K562 treated with DMSO at 1 percent for 48 hours (cell line): ENCODE results near the gene C11orf21. TPM values are rescaled to one million over a fixed set of nuclear protein-coding genes. Genes with fewer than 3 reads are reported as not detected.

Source experiments
- total RNA-seq: library from RNA; unstranded; fragments of 300-600 nt; gene quantifications from 2 replicates; pipeline ENCODE4 v1.2.3, GENCODE V29; 2022; ENCODE audit warnings: low replicate concordance; ENCODE audit errors: extremely low read depth

The C11orf21 gene
- not detected in 2 replicates for total RNA-seq

DNA sequence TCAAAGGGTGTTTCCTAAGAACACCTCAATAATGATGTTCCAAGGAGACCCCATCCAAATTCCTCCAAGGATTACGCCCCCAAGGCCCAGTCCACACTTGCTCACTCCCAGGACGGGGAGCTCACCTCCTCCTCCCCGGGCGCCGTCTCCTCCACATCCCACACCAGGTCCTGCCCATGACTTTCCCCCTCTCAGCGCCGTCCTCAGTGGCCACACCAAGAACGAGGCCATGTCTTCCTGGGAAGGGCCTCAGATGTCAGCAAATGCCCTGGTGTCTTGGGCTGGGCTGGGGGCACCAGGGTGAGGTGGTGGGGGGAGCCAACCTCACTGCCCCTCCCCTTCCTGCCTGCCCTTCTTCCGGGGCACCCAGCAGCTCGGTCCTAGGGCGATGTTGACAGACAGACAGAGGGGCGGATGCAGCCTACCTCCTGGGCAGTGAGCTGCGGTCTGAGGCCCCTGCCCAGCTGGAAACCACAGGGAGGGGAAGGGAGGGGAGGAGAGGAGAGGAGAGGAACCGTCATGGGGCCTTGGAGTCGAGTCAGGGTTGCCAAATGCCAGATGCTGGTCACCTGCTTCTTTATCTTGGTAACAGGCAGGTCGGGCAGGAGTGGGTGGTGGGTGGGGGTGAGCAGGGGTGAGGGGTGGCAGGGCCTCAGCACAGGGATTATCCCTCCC is at the start of gene C11orf21, which contains the start of gene TSPAN32:
TSS of gene C11orf21 (minus strand) at position 288 of the 675 bp plus-strand sequence. CDS start at position 178, 110 bp downstream.
TSS of gene TSPAN32 (plus strand) at position 383 of the 675 bp plus-strand sequence. CDS start at position 520, 137 bp downstream.

DNA sequence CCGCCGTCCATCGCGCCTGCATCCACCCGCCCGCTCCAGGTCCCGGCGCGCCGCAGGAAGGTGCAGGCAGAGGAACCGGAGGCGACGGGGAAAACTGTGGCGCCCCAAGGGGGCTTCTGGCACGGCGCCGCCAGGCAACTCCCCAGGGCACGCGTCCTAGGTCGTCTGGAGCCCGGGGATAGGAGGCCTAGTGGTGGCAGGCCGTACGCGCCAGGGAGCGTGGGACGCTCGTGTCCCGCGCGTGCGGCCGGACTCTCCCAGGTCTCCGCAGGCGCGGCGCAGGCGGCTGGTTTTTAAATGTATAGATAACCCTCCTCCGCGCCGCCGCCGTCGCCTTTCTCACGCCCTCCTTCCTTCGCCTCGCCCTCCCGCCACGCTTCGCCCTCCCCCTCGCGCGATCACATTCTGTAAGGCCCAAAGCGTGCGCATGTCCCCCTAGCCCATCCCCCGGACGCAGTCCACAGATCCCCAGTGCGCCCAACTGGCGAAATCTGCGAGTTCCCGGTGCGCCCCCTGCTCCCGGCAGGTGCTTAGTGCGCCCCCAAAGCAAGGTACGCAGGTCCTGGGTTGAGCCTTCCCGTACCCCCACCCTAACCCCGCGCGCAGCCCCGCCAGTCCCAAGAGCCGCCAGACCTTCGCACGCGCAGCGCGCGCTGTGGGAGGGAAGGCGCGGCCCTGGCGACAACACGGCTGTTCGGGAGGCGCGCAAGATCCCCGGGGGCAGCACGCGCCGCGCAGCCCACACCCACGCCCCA is 31.2 kb downstream of the C11orf21 start, which contains the start of gene ASCL2:
TSS of gene ASCL2 (minus strand) at position 267 of the 755 bp plus-strand sequence. CDS start at position 11, 256 bp downstream.

Other genes with a start within 250 kb of the C11orf21 start
- gene IGF2, start 162.5 kb downstream of the C11orf21 start, total RNA-seq = not detected in 2 replicates
- gene INS, start 140.7 kb downstream of the C11orf21 start, total RNA-seq = not detected in 2 replicates
- not detected in 2 replicates for gene TH, start 130.1 kb downstream of the C11orf21 start, total RNA-seq
- gene ASCL2, start 31.3 kb downstream of the C11orf21 start, total RNA-seq = not detected in 2 replicates
- not detected in 2 replicates for gene TSPAN32, start 95 bp upstream of the C11orf21 start, total RNA-seq
- not detected in 2 replicates for gene CD81, start 75.4 kb upstream of the C11orf21 start, total RNA-seq
- gene TSSC4, start 98.8 kb upstream of the C11orf21 start, total RNA-seq = not detected in 2 replicates
- gene TRPM5, start 142.6 kb upstream of the C11orf21 start, total RNA-seq = not detected in 2 replicates
- gene KCNQ1, start 143.1 kb upstream of the C11orf21 start, total RNA-seq = not detected in 2 replicates